CD4-positive, alpha-beta T cell treated with Interleukin-2 at 100 ng/mL for 4 hours (primary cell): ENCODE data around the gene KLHL10.

Source experiments
- DNase-seq: peaks from one replicate; pipeline ENCODE4 v3.0.0-alpha.2; 2020; ENCODE audit warnings: low spot score

Gene KLHL10

GRCh38 chr17:41895617-41896016 is 58.0 kb downstream of the KLHL10 start:
- no peak for DNase-seq

- no peak for DNase-seq
These were observed 59.1 kb downstream of the KLHL10 start for GRCh38 chr17:41896726-41897125.
